WTC11 (cell line): Measurements from ENCODE around the gene COPZ1. TPM values are rescaled to one million over a fixed set of nuclear protein-coding genes. Genes with fewer than 3 reads are reported as not detected.

ENCODE experiments used
- ATAC-seq: fragments of 200-7000 bp; cut with Tn5 transposase; 2 replicates; pipeline ENCODE4 v1.10.0; 2021; ENCODE audit warnings: mild to moderate bottlenecking, moderate library complexity
- CTCF ChIA-PET: fragments of 300-600 bp; sonication (Branson Sonifier 250); formaldehyde crosslinking; loops from one replicate; lab custom pipeline; 2021; ENCODE audit warnings: antibody characterized with exemption; lab: Charles Lee
- POLR2A ChIA-PET: fragments of 350-600 bp; sonication (Branson Sonifier 250); formaldehyde crosslinking; loops from one replicate; lab custom pipeline; 2021; ENCODE audit warnings: antibody characterized with exemption; lab: Charles Lee
- DNase-seq: peaks from one replicate; pipeline ENCODE4 v3.0.0; 2021; ENCODE audit warnings: low spot score
- H3K27ac Mint-ChIP-seq: 2 replicates; pipeline ENCODE4 v1.8.0; 2021; ENCODE audit warnings: mixed read lengths
- H3K27me3 Mint-ChIP-seq: 2 replicates; pipeline ENCODE4 v1.8.0; 2021; ENCODE audit warnings: low read depth, mild to moderate bottlenecking, moderate library complexity, mixed read lengths
- H3K36me3 Mint-ChIP-seq: 2 replicates; pipeline ENCODE4 v1.8.0; 2021; ENCODE audit warnings: mixed read lengths
- H3K4me1 Mint-ChIP-seq: 2 replicates; pipeline ENCODE4 v1.8.0; 2022; ENCODE audit warnings: mixed read lengths
- H3K4me3 Mint-ChIP-seq: 2 replicates; pipeline ENCODE4 v1.8.0; 2021; ENCODE audit warnings: mild to moderate bottlenecking, moderate library complexity, mixed read lengths
- H3K9me3 Mint-ChIP-seq: 2 replicates; pipeline ENCODE4 v1.8.0; 2021; ENCODE audit warnings: mixed read lengths
- CREB1 ChIP-seq: sonication (generic); formaldehyde crosslinking; IDR thresholded peaks from 2 replicates; pipeline ENCODE4 v1.8.0; 2023; ENCODE audit warnings: mild to moderate bottlenecking, missing genetic modification reagents
- E2F5 ChIP-seq: sonication (generic); formaldehyde crosslinking; IDR thresholded peaks from 2 replicates; pipeline ENCODE4 v1.8.1; 2022; ENCODE audit warnings: mild to moderate bottlenecking, moderate library complexity, missing genetic modification reagents
- ESRRA ChIP-seq: sonication (generic); formaldehyde crosslinking; IDR thresholded peaks from 2 replicates; pipeline ENCODE4 v1.8.1; 2022; ENCODE audit warnings: mild to moderate bottlenecking, missing genetic modification reagents, borderline replicate concordance
- FOXK1 ChIP-seq: sonication (generic); formaldehyde crosslinking; IDR thresholded peaks from 2 replicates; pipeline ENCODE4 v1.8.0; 2022; ENCODE audit warnings: mild to moderate bottlenecking, moderate library complexity, missing genetic modification reagents
- IRF2 ChIP-seq: sonication (generic); formaldehyde crosslinking; IDR thresholded peaks from 2 replicates; pipeline ENCODE4 v1.8.0; 2022; ENCODE audit warnings: low read depth, missing genetic modification reagents, borderline replicate concordance
- JUN ChIP-seq: sonication (generic); formaldehyde crosslinking; IDR thresholded peaks from 2 replicates; pipeline ENCODE4 v1.8.0; 2023; ENCODE audit warnings: mild to moderate bottlenecking, missing genetic modification reagents
- NFYB ChIP-seq: sonication (generic); formaldehyde crosslinking; conservative IDR thresholded peaks from 2 replicates; pipeline ENCODE4 v1.8.0; 2022; ENCODE audit warnings: low read depth, missing genetic modification reagents
- RORB ChIP-seq: fragments of 250-450 bp; sonication (Bioruptor Pico); IDR thresholded peaks from 2 replicates; pipeline ENCODE4 v1.9.0; 2021; ENCODE audit warnings: mild to moderate bottlenecking
- TEAD4 ChIP-seq: sonication (generic); formaldehyde crosslinking; IDR thresholded peaks from 2 replicates; pipeline ENCODE4 v1.8.0; 2022; ENCODE audit warnings: mild to moderate bottlenecking, missing genetic modification reagents
- ZNF138 ChIP-seq: sonication (generic); formaldehyde crosslinking; conservative IDR thresholded peaks from 2 replicates; pipeline ENCODE4 v1.8.1; 2022; ENCODE audit warnings: mild to moderate bottlenecking, moderate library complexity, missing genetic modification reagents
- ZNF219 ChIP-seq: sonication (generic); formaldehyde crosslinking; IDR thresholded peaks from 2 replicates; pipeline ENCODE4 v1.8.0; 2023; ENCODE audit warnings: missing genetic modification reagents, mild to moderate bottlenecking, borderline replicate concordance
- ZNF416 ChIP-seq: fragments of 250-450 bp; sonication (Bioruptor Pico); IDR thresholded peaks from 2 replicates; pipeline ENCODE4 v1.9.0; 2021; ENCODE audit warnings: mild to moderate bottlenecking, inconsistent platforms
- ZNF423 ChIP-seq: fragments of 250-450 bp; sonication (Bioruptor Pico); IDR thresholded peaks from 2 replicates; pipeline ENCODE4 v2.1.2; 2022; ENCODE audit warnings: mild to moderate bottlenecking, moderate library complexity
- total RNA-seq: library from RNA; stranded (reverse); gene quantifications from 3 replicates; pipeline ENCODE4 v1.2.3, GENCODE V29; 2021
- TF ChIP-seq, protein P1 (sequence below): fragments of 250-450 bp; sonication (Bioruptor Pico); conservative IDR thresholded peaks from 2 replicates; pipeline ENCODE4 v1.9.0; 2021; ENCODE audit warnings: mild to moderate bottlenecking
- TF ChIP-seq, protein P2 (sequence below): sonication (generic); formaldehyde crosslinking; IDR thresholded peaks from 2 replicates; pipeline ENCODE4 v1.8.0; 2022; ENCODE audit warnings: mild to moderate bottlenecking, missing genetic modification reagents
- TF ChIP-seq, protein P3 (sequence below): sonication (generic); formaldehyde crosslinking; IDR thresholded peaks from 2 replicates; pipeline ENCODE4 v1.8.0; 2023; ENCODE audit warnings: mild to moderate bottlenecking, missing genetic modification reagents
- TF ChIP-seq, protein P4 (sequence below): sonication (generic); formaldehyde crosslinking; IDR thresholded peaks from 2 replicates; pipeline ENCODE4 v1.8.1; 2023; ENCODE audit warnings: mild to moderate bottlenecking, moderate library complexity, missing genetic modification reagents

Gene COPZ1
- total RNA-seq, 1 experiment from 2014 or later, result 98.2 TPM

DNA sequence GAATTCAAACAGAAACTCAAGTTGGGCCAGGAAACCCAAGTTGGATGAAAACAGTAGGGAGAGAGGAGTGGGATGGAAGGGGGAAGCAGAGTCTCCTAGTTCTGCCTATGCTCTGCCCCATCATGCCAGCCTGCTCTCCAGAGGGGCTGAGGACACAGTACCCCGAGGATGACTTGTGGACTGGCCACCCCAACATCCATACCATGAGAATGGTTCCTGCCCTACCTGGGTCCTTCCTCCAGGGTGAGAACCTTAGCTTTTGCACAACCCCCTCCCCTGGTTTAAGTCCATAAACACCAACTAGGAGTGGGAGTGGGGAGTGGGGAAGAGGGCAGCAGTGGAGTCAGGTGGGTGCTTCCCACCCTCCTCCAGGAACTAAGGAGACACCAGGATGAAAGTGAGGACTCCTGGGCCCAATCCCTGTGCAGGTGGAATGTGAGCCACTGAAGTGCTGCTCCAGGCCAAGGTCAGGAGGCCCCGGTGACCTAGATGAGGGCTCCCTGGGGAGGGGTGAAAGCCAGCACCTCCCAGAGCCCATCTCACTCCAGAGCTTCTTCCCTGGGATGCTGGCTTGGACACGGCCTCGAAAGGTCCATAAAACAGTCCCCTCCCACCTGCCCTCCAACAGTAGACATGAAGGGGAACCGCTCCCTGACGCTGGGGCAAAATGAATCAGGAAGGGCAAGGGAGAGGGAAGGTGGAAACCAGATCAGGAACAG is 53.0 kb downstream of the COPZ1 start (continued):
- no peak for TF ChIP-seq RORB (CRISPR knock-in tag)
- TF ChIP-seq E2F5 (CRISPR knock-in tag), result no peak
- TF ChIP-seq, protein P1, sequence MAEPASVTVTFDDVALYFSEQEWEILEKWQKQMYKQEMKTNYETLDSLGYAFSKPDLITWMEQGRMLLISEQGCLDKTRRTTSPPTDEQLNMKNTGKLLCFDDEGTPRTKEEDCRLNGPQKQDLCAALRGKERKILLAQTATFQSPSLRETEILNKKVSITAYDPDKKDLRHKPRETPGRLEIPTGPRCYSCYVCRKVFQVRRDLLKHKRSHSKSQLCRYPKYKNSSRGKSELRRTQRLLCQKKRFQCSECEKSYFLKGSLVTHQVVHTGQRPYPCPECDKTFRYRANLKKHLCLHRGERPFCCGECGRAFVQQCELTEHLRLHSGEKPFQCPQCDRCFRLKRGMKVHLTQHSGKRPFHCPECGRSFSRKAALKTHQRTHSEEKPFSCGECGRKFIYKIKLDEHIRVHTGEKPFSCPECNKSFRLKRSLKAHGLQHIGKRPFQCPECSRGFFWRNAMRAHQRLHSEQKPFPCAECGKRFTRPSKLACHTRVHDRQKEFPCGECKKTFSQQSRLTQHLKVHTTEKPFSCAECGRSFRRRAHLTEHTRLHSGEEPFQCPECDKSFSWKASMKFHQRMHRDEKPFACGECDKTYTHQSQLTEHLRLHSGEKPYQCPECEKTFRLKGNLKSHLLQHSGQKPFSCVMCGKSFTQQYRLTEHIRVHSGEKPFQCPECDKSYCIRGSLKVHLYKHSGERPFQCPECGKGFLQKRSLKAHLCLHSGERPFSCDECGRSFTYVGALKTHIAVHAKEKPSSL (CRISPR knock-in tag), result no peak
- TF ChIP-seq, protein P2, sequence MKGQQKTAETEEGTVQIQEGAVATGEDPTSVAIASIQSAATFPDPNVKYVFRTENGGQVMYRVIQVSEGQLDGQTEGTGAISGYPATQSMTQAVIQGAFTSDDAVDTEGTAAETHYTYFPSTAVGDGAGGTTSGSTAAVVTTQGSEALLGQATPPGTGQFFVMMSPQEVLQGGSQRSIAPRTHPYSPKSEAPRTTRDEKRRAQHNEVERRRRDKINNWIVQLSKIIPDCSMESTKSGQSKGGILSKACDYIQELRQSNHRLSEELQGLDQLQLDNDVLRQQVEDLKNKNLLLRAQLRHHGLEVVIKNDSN (CRISPR knock-in tag), result no peak
- TF ChIP-seq NFYB (CRISPR knock-in tag), result no peak
- TF ChIP-seq IRF2 (CRISPR knock-in tag), result no peak
- no peak for TF ChIP-seq JUN
- no peak for TF ChIP-seq ESRRA (CRISPR knock-in tag)
- no peak for TF ChIP-seq CREB1 (CRISPR knock-in tag)

DNA sequence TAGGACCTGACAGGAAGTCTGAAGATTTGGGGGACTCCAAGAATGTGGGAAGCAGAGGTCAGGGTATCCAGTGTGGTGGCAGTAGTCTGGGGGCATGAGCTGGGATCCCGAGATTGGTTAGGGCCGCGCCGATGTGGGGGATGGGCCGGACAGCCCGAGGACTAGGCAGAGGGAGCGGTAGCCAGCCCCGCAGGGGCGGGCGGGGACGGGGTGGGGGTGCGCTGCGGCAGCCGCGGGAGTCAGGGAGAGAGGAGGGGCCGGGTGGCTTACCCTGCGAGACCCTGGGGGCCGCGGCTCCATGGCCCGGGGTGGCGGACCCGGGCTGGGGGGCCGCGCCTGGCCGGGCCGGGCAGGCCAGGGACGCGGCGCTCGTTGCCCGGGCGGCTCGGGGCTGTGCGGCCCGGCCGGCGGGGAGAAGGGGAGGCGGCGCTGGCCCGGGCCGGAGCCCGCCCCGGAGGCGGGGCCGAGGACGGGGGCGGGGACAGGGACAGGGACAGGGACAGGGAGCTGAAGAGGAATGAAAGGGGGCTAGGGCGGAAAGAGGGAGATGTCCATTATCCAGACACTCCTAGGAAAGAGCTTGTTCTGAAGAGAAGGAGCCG is 54.0 kb downstream of the COPZ1 start:
- TF ChIP-seq, protein P3, sequence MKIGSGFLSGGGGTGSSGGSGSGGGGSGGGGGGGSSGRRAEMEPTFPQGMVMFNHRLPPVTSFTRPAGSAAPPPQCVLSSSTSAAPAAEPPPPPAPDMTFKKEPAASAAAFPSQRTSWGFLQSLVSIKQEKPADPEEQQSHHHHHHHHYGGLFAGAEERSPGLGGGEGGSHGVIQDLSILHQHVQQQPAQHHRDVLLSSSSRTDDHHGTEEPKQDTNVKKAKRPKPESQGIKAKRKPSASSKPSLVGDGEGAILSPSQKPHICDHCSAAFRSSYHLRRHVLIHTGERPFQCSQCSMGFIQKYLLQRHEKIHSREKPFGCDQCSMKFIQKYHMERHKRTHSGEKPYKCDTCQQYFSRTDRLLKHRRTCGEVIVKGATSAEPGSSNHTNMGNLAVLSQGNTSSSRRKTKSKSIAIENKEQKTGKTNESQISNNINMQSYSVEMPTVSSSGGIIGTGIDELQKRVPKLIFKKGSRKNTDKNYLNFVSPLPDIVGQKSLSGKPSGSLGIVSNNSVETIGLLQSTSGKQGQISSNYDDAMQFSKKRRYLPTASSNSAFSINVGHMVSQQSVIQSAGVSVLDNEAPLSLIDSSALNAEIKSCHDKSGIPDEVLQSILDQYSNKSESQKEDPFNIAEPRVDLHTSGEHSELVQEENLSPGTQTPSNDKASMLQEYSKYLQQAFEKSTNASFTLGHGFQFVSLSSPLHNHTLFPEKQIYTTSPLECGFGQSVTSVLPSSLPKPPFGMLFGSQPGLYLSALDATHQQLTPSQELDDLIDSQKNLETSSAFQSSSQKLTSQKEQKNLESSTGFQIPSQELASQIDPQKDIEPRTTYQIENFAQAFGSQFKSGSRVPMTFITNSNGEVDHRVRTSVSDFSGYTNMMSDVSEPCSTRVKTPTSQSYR, result peak; percentile 31; the same call in 1 of the 2 replicates
- no peak for TF ChIP-seq ZNF423
- peaks cover 17% of the 10 kb centered on the region for H3K4me1 Mint-ChIP-seq
- peaks cover 10% of the 10 kb centered on the region for H3K27me3 Mint-ChIP-seq
- H3K27ac Mint-ChIP-seq, result no peak overlapping the region
- H3K4me3 Mint-ChIP-seq, result peak overlapping the region; percentile 82
- H3K9me3 Mint-ChIP-seq, result no peaks in the 10 kb centered on the region
- DNase-seq (peak; percentile 80), ATAC-seq (peak; percentile 88)
- peaks cover 10% of the 10 kb centered on the region for H3K36me3 Mint-ChIP-seq
- POLR2A ChIA-PET, result interaction anchor here (1.1 to 1.8 kb wide), 6 partner anchors 12 to 99 kb away, joined by 3 to 10 read pairs (median 4); partner anchors contain the start of genes CBX5 and HNRNPA1
- CTCF ChIA-PET, result interaction anchor here (0.6 to 4.3 kb wide), 65 partner anchors 8 to 388 kb away, joined by 3 to 167 read pairs (median 5); partner anchors contain the start of genes CBX5, COPZ1, HNRNPA1 and HOXC5

GRCh38 chr12:54379398-54380201 is 54.7 kb downstream of the COPZ1 start:
- ATAC-seq (peak; percentile 82), DNase-seq (peak; percentile 98)
- ChIA-PET CTCF (interaction anchor here (0.6 to 4.3 kb wide), 68 partner anchors 8 to 1191 kb away, joined by 3 to 167 read pairs (median 5); partner anchors contain the start of genes CBX5, COPZ1, HNRNPA1 and HOXC5), POLR2A (interaction anchor here (1.1 to 1.8 kb wide), 6 partner anchors 12 to 100 kb away, joined by 3 to 10 read pairs (median 4); partner anchors contain the start of genes CBX5 and HNRNPA1)
- peak overlapping the region; percentile 88; the same call in 1 of the 2 replicates for H3K27ac Mint-ChIP-seq
- H3K9me3 Mint-ChIP-seq, result no peaks in the 10 kb centered on the region
- peaks cover 11% of the 10 kb centered on the region for H3K36me3 Mint-ChIP-seq
- peak overlapping the region; percentile 72 for H3K4me3 Mint-ChIP-seq
- peaks cover 24% of the 10 kb centered on the region for H3K4me1 Mint-ChIP-seq
- peaks cover 10% of the 10 kb centered on the region for H3K27me3 Mint-ChIP-seq
- TF ChIP-seq FOXK1 (CRISPR knock-in tag), result no peak
- TF ChIP-seq, protein P2 (CRISPR knock-in tag), result no peak
- no peak for TF ChIP-seq ZNF416 (CRISPR knock-in tag)
- TF ChIP-seq ZNF219 (CRISPR knock-in tag), result no peak
- TF ChIP-seq NFYB (CRISPR knock-in tag), result no peak
- TF ChIP-seq, protein P1 (CRISPR knock-in tag), result no peak
- TF ChIP-seq CREB1 (CRISPR knock-in tag), result no peak
- no peak for TF ChIP-seq TEAD4
- TF ChIP-seq, protein P4, sequence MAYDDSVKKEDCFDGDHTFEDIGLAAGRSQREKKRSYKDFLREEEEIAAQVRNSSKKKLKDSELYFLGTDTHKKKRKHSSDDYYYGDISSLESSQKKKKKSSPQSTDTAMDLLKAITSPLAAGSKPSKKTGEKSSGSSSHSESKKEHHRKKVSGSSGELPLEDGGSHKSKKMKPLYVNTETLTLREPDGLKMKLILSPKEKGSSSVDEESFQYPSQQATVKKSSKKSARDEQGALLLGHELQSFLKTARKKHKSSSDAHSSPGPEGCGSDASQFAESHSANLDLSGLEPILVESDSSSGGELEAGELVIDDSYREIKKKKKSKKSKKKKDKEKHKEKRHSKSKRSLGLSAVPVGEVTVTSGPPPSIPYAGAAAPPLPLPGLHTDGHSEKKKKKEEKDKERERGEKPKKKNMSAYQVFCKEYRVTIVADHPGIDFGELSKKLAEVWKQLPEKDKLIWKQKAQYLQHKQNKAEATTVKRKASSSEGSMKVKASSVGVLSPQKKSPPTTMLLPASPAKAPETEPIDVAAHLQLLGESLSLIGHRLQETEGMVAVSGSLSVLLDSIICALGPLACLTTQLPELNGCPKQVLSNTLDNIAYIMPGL (CRISPR knock-in tag), result peak; percentile 87; the same call in 1 of the 2 replicates
- no peak for TF ChIP-seq ZNF138
